Renal cortical epithelial cell (primary cell): ENCODE results near the gene ACADSB. TPM values are rescaled to one million over a fixed set of nuclear protein-coding genes. Genes with fewer than 3 reads are reported as not detected.

Experiments
- DNase-seq: peaks from one replicate; pipeline ENCODE4 v3.0.0-alpha.2; 2011; ENCODE audit warnings: low read depth
- total RNA-seq: library from RNA; depleted of rRNA; stranded (reverse); fragments of >200 nt; gene quantifications from 2 replicates; pipeline ENCODE4 v1.2.3, GENCODE V29; 2014

The ACADSB gene
- total RNA-seq, 1 donor from 2014 or later: 11.0 TPM

DNA sequence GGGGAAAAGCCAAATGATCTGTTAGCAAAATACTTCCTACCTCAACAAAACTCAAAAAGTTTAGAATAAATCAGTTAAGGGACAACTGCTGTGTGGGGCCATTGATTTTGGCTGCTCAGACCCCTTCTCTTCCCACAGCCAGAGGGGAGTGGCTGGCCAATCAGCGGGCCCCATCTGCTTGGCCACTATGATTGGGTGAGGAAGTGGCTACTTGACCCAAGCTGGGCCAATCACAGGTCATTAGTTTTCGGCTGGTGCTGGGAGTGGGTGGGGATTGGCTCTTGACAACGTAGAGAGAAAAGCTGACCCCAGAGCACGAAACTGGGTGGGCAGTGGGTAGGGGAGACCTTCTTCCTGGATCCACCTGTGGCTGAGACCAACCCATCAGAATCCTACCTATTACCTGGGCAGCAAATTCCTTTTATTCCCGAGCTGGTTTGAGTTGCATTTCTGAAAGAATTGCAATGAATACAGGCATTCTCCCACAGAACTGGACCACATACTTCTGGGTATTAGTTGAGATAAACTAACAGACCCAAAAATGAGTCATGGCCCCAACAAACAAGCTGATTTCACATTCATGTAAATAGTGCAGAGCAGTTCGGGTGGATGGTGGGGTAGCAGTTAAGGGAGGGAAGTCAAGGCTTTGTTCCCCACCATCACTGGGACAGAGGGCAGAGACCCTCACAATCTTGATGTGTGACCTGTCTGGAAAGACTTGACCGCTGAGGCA lies 91.4 kb downstream of the ACADSB start:
- DNase-seq: no peak

GRCh38 chr10:123101872-123102271 lies 93.1 kb downstream of the ACADSB start:
- no peak for DNase-seq

GRCh38 chr10:123102673-123103072 lies 93.9 kb downstream of the ACADSB start:
- DNase-seq: no peak

DNA sequence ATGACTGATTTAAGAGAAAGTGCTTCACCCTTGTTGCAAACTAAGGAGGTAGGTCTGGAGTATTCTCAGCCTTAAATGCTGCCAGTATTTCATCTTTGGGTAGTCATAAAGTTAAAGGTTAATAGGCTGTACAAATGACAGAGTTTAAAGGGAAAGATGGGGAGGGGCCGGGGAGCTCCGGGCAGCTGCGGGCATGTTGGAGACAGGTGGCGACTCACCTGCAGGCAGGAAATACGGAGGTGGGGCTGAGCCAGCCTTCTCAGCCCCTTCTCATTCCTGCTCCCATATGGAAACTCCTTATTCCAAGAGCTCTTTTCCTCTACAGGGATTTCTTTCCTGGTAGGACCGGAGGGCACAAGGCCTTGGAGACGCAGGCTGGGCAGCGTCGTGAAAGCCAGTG lies 95.1 kb downstream of the ACADSB start:
- no peak for DNase-seq

Other genes starting within 250 kb of the ACADSB start
- gene CUZD1, start 163.1 kb upstream of the ACADSB start, total RNA-seq: 0.69 and 1.2 TPM in 2 replicates
- 5.3 and 6.3 TPM in 2 replicates for gene FAM24B, start 129.4 kb upstream of the ACADSB start, total RNA-seq
- gene FAM24A, start 98.4 kb upstream of the ACADSB start, total RNA-seq: not detected in 2 replicates
- 8.9 and 11.0 TPM in 2 replicates for gene C10orf88, start 54.8 kb upstream of the ACADSB start, total RNA-seq
- gene PSTK, start 28.6 kb upstream of the ACADSB start, total RNA-seq: 6.4 and 10.4 TPM in 2 replicates
- 3.3 and 5.3 TPM in 2 replicates for gene IKZF5, start 211 bp upstream of the ACADSB start, total RNA-seq
- not detected in 2 replicates for gene HMX3, start 127.0 kb downstream of the ACADSB start, total RNA-seq
- gene HMX2, start 139.1 kb downstream of the ACADSB start, total RNA-seq: not detected in 2 replicates
- gene BUB3, start 145.4 kb downstream of the ACADSB start, total RNA-seq: 113 and 166 TPM in 2 replicates